Superior temporal gyrus (tissue), 1 donor: ENCODE data around the gene NAB2.
"Not testable (repeated sequence)": the region's sequence is repeated elsewhere in the genome, so short reads cannot be mapped to it uniquely, and the experiment has no call there.

Experiments used
- DNase-seq: peaks from one replicate; pipeline ENCODE4 v3.0.0-alpha.2; 2016; ENCODE audit errors: extremely low spot score

NAB2 gene

GRCh38 chr12:57069523-57069922 is 19.4 kb upstream of the NAB2 start:
- DNase-seq: peak; percentile 92

GRCh38 chr12:57072661-57073060 is 16.3 kb upstream of the NAB2 start:
- DNase-seq: no peak

GRCh38 chr12:57073566-57074450 is 15.1 kb upstream of the NAB2 start:
- not testable (repeated sequence) for DNase-seq

GRCh38 chr12:57078519-57079404 is 10.2 kb upstream of the NAB2 start, which contains the start of gene NEMP1:
Gene NEMP1, minus strand, starts transcription at chr12:57078791. Its CDS starts 46 bp downstream, at chr12:57078745.
- peak; percentile 100 for DNase-seq

- DNase-seq: no peak
These were observed 9.1 kb upstream of the NAB2 start for GRCh38 chr12:57079821-57080220.

GRCh38 chr12:57080855-57081254 is 8.1 kb upstream of the NAB2 start:
- no peak for DNase-seq

- no peak for DNase-seq
These were observed 2.9 kb upstream of the NAB2 start for GRCh38 chr12:57085999-57086492.

- peak; percentile 70 for DNase-seq
These were observed 2.4 kb upstream of the NAB2 start for GRCh38 chr12:57086493-57087009.

GRCh38 chr12:57087010-57087690 is 1.8 kb upstream of the NAB2 start:
- no peak for DNase-seq

- DNase-seq: no peak
These were observed 1.1 kb upstream of the NAB2 start for GRCh38 chr12:57087691-57088353.

GRCh38 chr12:57089271-57090245 is 644 bp downstream of the NAB2 start:
- no peak for DNase-seq

GRCh38 chr12:57090490-57090889 is 1.6 kb downstream of the NAB2 start:
- no peak for DNase-seq

- DNase-seq: peak; percentile 69
These were observed 2.2 kb downstream of the NAB2 start for GRCh38 chr12:57090924-57091637.

- DNase-seq: no peak
These were observed 3.0 kb downstream of the NAB2 start for GRCh38 chr12:57091638-57092528.

GRCh38 chr12:57092529-57092862 is 3.6 kb downstream of the NAB2 start:
- DNase-seq: no peak

GRCh38 chr12:57092876-57093414 is 4.0 kb downstream of the NAB2 start:
- DNase-seq: no peak

GRCh38 chr12:57093415-57094207 is 4.7 kb downstream of the NAB2 start:
- DNase-seq: no peak
